ENCODE data around the gene TNFAIP2.

GRCh38 chr14:103091041-103091882 is 32.0 kb upstream of the TNFAIP2 start:
- no peak for TF ChIP-seq MAX (IDR thresholded peaks at IDR 0.05)
- no peak for TF ChIP-seq GABPA (IDR thresholded peaks at IDR 0.05 in 1 of 2, conservative IDR thresholded peaks at IDR 0.05 in 1 of 2)
- peak; percentile 40 for TF ChIP-seq CTCF (IDR thresholded peaks at IDR 0.05; ENCODE audit: low read depth, low read length, missing input control)
- TF ChIP-seq RAD21 (IDR thresholded peaks at IDR 0.05): peak in 1 of 2 donors; percentile 62
- no peak for TF ChIP-seq JUND (IDR thresholded peaks at IDR 0.05)
- no peak for TF ChIP-seq TAF1 (conservative IDR thresholded peaks at IDR 0.05)
- TF ChIP-seq, protein P1, sequence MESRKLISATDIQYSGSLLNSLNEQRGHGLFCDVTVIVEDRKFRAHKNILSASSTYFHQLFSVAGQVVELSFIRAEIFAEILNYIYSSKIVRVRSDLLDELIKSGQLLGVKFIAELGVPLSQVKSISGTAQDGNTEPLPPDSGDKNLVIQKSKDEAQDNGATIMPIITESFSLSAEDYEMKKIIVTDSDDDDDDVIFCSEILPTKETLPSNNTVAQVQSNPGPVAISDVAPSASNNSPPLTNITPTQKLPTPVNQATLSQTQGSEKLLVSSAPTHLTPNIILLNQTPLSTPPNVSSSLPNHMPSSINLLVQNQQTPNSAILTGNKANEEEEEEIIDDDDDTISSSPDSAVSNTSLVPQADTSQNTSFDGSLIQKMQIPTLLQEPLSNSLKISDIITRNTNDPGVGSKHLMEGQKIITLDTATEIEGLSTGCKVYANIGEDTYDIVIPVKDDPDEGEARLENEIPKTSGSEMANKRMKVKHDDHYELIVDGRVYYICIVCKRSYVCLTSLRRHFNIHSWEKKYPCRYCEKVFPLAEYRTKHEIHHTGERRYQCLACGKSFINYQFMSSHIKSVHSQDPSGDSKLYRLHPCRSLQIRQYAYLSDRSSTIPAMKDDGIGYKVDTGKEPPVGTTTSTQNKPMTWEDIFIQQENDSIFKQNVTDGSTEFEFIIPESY (IDR thresholded peaks at IDR 0.05): no peak
- no peak for TF ChIP-seq SP1 (IDR thresholded peaks at IDR 0.05)
- no peak for TF ChIP-seq YY1 (IDR thresholded peaks at IDR 0.05)
- TF ChIP-seq, protein P2, sequence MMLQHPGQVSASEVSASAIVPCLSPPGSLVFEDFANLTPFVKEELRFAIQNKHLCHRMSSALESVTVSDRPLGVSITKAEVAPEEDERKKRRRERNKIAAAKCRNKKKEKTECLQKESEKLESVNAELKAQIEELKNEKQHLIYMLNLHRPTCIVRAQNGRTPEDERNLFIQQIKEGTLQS (IDR thresholded peaks at IDR 0.05): no peak
- TF ChIP-seq RXRA (IDR thresholded peaks at IDR 0.05): no peak
- TF ChIP-seq, protein P3, sequence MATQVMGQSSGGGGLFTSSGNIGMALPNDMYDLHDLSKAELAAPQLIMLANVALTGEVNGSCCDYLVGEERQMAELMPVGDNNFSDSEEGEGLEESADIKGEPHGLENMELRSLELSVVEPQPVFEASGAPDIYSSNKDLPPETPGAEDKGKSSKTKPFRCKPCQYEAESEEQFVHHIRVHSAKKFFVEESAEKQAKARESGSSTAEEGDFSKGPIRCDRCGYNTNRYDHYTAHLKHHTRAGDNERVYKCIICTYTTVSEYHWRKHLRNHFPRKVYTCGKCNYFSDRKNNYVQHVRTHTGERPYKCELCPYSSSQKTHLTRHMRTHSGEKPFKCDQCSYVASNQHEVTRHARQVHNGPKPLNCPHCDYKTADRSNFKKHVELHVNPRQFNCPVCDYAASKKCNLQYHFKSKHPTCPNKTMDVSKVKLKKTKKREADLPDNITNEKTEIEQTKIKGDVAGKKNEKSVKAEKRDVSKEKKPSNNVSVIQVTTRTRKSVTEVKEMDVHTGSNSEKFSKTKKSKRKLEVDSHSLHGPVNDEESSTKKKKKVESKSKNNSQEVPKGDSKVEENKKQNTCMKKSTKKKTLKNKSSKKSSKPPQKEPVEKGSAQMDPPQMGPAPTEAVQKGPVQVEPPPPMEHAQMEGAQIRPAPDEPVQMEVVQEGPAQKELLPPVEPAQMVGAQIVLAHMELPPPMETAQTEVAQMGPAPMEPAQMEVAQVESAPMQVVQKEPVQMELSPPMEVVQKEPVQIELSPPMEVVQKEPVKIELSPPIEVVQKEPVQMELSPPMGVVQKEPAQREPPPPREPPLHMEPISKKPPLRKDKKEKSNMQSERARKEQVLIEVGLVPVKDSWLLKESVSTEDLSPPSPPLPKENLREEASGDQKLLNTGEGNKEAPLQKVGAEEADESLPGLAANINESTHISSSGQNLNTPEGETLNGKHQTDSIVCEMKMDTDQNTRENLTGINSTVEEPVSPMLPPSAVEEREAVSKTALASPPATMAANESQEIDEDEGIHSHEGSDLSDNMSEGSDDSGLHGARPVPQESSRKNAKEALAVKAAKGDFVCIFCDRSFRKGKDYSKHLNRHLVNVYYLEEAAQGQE (IDR thresholded peaks at IDR 0.05): no peak
- no peak for TF ChIP-seq NR2F2 (IDR thresholded peaks at IDR 0.05)

All from liver (tissue), 3 donors.